SK-N-MC (cell line): ENCODE results near the gene SLC4A7.

ENCODE experiments used
- DNase-seq: peaks from one replicate; pipeline ENCODE4 v3.0.0-alpha.2; 2011; ENCODE audit warnings: low read depth, low spot score
- H3K27ac ChIP-seq: fragments of 200-600 bp; sonication (generic); 2 replicates; pipeline ENCODE4 v1.5.1; 2016; ENCODE audit warnings: mixed run types
- H3K36me3 ChIP-seq: fragments of 200-600 bp; sonication (generic); 2 replicates; pipeline ENCODE4 v1.6.1; 2017; ENCODE audit warnings: antibody characterized with exemption, low read length, mixed read lengths; ENCODE audit not compliant: insufficient read depth
- H3K4me3 ChIP-seq: fragments of 200-600 bp; sonication (generic); 2 replicates; pipeline ENCODE4 v1.5.1; 2016
- H3K9ac ChIP-seq: fragments of 200-600 bp; sonication (generic); 2 replicates; pipeline ENCODE4 v1.8.0; 2017; ENCODE audit warnings: mixed run types, mixed read lengths; ENCODE audit not compliant: insufficient read length
- H3K9me3 ChIP-seq: fragments of 200-600 bp; sonication (generic); 2 replicates; pipeline ENCODE4 v1.6.1; 2017; ENCODE audit warnings: low read depth, mild to moderate bottlenecking, antibody characterized with exemption, low read length, moderate library complexity, mixed read lengths
- EZH2 ChIP-seq: fragments of 200-600 bp; sonication (generic); IDR thresholded peaks from one replicate; pipeline ENCODE4 v1.6.1; 2017; ENCODE audit warnings: antibody characterized with exemption
- FOXP2 ChIP-seq: optimal IDR thresholded peaks from 2 replicates; pipeline ENCODE3; 2011; ENCODE audit warnings: mild to moderate bottlenecking, moderate library complexity; ENCODE audit not compliant: insufficient read depth; ENCODE audit errors: extremely low read length, control extremely low read depth
- POLR2AphosphoS5 ChIP-seq: IDR thresholded peaks from 2 replicates; pipeline ENCODE4 v1.6.1; 2012; ENCODE audit warnings: mild to moderate bottlenecking, low read depth, low read length, borderline replicate concordance

Gene SLC4A7

DNA sequence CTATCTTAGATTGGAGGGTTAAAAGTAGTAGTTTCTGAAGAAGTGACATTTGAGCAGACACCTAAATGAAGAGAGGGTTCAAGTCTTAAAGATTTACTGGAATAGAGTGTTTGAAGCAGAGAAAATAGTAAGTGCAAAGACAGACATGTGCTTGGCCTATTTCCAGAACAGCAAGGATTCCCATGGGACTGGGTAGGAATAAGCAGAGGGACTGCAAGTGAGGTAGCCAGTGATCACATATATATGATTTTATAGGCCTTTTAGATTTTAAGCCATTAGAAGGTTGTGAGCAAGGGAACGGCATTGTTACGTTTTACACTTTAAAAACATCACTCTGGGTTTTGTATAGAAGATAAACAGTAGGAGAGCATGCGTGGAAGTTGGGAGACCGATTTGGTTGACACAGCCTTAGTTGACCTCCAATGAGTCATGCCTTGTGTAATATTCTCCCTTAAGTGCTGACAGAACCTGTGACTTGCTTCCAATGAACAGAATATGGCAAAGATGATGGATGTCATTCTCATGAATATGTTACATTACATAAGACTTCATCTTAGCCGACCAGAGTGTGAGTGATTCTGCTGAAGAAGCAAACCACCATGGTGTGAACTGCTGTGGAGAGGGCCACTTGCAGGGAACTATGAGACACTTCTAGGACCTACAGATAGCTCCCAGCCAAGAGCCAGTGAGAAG, 37.1 kb upstream of the SLC4A7 start:
- DNase-seq = no peak
- H3K9ac ChIP-seq = no peak overlapping the region
- no peak for TF ChIP-seq FOXP2
- TF ChIP-seq POLR2AphosphoS5 = no peak
- TF ChIP-seq EZH2 = no peak
- H3K9me3 ChIP-seq = no peaks in the 10 kb centered on the region
- H3K36me3 ChIP-seq = no peaks in the 10 kb centered on the region
- H3K27ac ChIP-seq = no peak overlapping the region
- H3K4me3 ChIP-seq = no peak overlapping the region

DNA sequence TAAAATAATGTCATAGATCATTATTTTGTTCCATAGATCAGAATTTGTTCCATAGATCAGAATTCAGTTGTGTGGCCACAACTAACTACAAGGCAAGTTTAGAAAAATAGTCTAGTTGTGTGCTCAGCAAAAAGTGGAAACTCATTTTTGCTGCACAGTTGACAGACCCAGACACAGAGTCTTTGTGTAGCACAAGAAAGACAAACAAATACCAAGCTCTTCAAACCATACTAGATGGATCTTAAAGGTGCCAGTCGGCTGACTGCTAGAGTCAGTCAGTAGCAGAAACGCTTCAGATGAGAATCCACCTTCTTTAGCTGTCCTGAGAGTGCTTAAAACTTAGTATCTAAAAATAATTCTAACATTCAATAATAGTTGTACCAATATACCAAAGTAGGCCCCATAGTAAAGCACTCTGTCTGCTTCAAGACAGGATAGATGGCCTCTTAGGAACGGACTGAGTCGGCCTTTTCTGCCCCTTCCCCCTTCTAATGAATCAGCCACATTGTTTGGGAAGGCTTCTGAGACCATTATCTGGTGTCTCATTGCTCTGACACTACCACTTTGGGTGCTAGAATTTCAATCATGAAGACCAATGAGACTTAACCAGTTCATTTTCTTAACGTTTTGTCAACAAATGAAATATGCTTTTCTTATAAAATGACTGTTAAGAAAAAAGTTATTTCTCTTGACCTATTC, 27.7 kb upstream of the SLC4A7 start:
- Histone ChIP-seq H3K36me3 (no peaks in the 10 kb centered on the region), H3K27ac (no peak overlapping the region), H3K9me3 (no peaks in the 10 kb centered on the region), H3K9ac (no peak overlapping the region), H3K4me3 (no peak overlapping the region)
- DNase-seq = no peak
- no peak for TF ChIP-seq EZH2

DNA sequence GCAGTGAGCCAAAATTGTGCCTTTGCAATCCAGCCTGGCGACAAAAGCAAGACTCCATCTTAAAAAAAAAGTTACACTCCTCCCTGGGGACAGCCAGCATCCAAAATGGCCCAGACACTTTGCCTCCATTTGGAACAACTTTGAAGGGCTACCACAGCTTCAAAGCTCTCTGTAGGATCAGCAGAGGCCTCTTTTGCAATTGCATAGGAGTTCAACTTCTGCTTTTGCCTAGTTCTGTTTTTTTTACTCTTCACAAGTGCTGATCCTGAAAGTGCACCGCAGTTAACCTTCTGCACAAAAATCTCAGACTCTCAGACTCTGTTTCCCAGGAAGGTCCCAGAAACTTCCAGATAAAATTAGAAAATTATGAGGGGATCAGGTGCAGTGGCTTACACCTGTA, 25.2 kb upstream of the SLC4A7 start:
- H3K9ac ChIP-seq = no peak overlapping the region

DNA sequence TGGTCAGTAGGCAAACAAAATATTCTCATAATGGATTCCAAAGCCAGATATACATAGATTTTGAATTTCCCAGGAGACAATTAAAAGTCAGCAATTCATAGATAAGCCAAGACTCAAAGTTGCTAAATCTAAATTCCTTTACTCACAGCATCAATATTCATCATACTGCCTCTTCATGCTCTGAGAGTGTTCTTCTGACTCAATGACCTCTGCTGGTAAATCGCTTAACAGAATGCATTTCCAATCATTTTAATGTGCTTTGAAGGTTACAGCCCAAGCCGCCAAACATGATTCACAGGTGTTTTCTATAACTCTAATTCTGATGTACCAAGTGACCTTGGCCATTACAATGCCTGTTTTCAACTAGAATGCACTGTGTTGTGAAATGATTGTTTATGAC, 24.2 kb upstream of the SLC4A7 start:
- no peaks in the 10 kb centered on the region for H3K36me3 ChIP-seq
- DNase-seq = no peak
- H3K27ac ChIP-seq = no peak overlapping the region
- no peak for TF ChIP-seq POLR2AphosphoS5
- no peak for TF ChIP-seq FOXP2
- no peak for TF ChIP-seq EZH2
- H3K4me3 ChIP-seq = no peak overlapping the region
- H3K9ac ChIP-seq = no peak overlapping the region
- H3K9me3 ChIP-seq = no peaks in the 10 kb centered on the region

More for the DNA sequence above, 25.2 kb upstream of the SLC4A7 start:
- Histone ChIP-seq H3K27ac (no peak overlapping the region), H3K4me3 (no peak overlapping the region), H3K36me3 (no peaks in the 10 kb centered on the region), H3K9me3 (no peaks in the 10 kb centered on the region)
- no peak for TF ChIP-seq FOXP2
- TF ChIP-seq POLR2AphosphoS5 = no peak
- no peak for TF ChIP-seq EZH2
- no peak for DNase-seq

DNA sequence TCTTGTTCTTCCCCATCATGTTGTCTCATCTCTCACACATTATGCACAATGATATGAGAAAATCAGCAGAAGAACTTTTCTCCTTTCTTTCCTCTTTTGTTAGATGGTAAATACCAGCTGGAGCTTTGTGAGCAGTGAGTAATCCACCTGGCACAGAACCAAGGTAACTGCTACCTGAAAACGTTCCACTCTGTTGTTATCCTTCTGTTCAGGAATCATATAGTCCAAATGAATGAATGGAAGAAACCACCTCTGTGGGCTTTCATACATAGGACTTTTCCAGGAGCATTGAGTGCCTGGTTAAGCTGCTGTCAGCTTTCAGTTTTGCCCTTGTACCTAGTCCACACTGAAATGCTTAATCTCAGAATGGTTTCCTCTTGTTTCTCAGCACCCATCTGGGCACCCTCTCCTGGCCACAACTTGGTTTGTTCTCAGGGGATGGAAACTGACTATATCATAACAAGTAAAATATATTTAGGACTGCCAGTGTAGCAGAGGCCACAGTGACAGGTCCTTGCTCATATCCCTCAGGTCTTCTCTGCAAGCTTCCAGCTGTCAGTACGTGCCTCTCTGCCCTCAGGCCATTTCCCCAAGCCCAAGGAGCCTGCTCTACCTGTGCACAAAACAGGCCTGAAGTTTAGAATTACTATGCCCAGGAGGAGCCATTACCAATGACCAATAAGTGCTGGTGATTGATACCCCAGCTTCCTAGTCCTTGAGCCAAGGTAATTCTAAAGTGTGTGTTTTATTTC, 23.5 kb upstream of the SLC4A7 start:
- H3K27ac ChIP-seq = no peak overlapping the region
- TF ChIP-seq POLR2AphosphoS5 = no peak
- TF ChIP-seq FOXP2 = no peak
- TF ChIP-seq EZH2 = no peak
- H3K36me3 ChIP-seq = no peaks in the 10 kb centered on the region
- H3K9ac ChIP-seq = no peak overlapping the region
- H3K4me3 ChIP-seq = no peak overlapping the region
- no peak for DNase-seq
- H3K9me3 ChIP-seq = no peaks in the 10 kb centered on the region

DNA sequence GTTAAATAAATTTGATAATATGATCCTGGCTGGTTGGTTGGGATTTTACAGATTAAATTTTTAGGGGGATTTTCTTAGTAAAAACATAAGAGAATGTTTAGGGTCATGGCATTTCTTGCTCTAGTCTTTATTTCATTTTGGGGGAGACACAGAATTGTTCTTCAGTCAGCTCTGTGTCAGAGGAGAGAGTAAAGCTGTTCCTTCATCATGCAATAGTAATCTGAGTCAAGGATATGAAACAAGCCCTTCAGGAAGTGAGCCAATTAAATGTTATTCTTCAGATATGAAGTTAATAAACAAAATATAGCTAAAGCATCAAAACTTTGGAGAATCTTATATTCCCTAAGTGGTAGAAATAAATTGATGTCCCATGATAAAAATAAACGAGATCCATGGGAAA, 22.9 kb upstream of the SLC4A7 start:
- no peak for TF ChIP-seq EZH2
- no peak for TF ChIP-seq FOXP2
- no peak for TF ChIP-seq POLR2AphosphoS5
- no peak overlapping the region for H3K4me3 ChIP-seq
- no peak for DNase-seq

DNA sequence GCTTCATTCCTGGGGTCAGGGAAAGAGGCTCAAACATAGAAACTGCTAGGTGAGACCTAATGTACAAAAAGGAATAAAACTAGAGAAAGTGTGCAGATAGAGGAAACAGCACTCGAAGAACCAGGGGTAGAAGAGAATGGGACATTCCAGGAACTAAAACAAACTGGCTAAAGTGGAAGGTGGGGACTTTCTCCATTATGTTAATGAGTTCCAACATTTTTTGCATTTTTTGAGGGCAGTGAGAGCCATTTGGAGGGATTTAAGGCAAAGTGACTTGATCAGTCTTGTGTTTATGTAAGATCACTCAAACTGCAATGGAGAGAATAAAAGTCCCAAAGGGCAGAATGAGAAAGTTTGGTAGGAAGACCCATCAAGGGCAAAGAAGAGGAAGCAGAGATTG, 20.6 kb upstream of the SLC4A7 start:
- H3K9me3 ChIP-seq = no peaks in the 10 kb centered on the region
- H3K9ac ChIP-seq = no peak overlapping the region
- no peak overlapping the region for H3K27ac ChIP-seq
- no peaks in the 10 kb centered on the region for H3K36me3 ChIP-seq
- TF ChIP-seq POLR2AphosphoS5 = no peak
- no peak for TF ChIP-seq EZH2
- no peak for TF ChIP-seq FOXP2
- no peak for DNase-seq
- H3K4me3 ChIP-seq = no peak overlapping the region

More for the DNA sequence above, 22.9 kb upstream of the SLC4A7 start:
- Histone ChIP-seq H3K27ac (no peak overlapping the region), H3K36me3 (no peaks in the 10 kb centered on the region), H3K9ac (no peak overlapping the region), H3K9me3 (no peaks in the 10 kb centered on the region)

DNA sequence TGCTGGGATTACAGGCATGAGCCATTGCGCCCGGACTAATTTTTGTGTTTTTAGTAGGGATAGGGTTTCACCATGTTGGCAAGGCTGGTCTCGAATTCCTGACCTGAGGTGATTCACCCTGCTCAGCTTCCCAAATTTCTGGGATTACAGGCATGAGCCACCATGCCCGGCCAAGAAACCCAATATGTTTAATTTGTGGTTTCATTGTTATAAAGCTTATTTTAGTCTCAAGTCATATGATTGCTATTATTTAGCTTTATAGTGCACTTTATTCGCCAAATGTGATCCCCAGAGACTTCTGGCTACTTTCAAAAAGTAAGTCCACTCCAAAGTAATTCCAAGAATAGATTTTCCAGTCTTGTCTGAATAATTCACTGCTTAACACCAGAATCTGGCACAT, 19.3 kb upstream of the SLC4A7 start:
- Histone ChIP-seq H3K36me3 (no peaks in the 10 kb centered on the region), H3K4me3 (no peak overlapping the region), H3K9ac (no peak overlapping the region), H3K27ac (no peak overlapping the region), H3K9me3 (no peaks in the 10 kb centered on the region)
- no peak for TF ChIP-seq POLR2AphosphoS5
- TF ChIP-seq EZH2 = no peak
- TF ChIP-seq FOXP2 = no peak
- DNase-seq = no peak
